Measurements from ENCODE around the gene YJEFN3. TPM values are rescaled to one million over a fixed set of nuclear protein-coding genes. Genes with fewer than 3 reads are reported as not detected.

The YJEFN3 gene
- polyA plus RNA-seq, 1 donor: 7.3 TPM

DNA sequence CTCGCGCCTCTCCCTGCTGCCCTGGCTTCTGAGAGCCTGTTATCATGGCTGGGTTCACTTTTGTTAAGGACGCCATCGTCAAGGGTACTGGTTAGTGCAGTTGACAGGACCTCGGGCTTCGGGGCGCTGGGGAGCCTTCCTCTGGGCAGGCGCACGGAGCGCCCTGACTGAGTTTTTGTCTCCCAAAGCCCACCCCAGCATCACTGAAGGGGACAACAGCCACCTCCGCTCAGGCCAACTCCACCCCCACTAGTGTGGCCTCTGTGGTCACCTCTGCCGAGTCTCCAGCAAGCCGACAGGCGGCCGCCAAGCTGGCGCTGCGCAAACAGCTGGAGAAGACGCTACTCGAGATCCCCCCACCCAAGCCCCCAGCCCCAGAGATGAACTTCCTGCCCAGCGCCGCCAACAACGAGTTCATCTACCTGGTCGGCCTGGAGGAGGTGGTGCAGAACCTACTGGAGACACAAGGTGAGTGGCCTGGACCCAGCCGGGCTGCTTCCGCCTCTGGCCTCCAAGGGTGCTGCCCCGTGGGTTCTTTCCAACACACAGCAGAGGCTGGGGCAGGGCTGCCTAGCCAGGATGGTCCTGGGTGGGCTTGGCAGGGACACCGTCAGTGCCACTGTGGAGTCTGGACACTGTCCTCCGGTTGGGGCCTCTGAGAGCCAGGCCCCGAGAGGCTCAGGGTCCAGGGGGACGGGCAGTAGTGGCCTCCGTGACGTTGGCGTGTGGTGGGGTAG, 30.3 kb upstream of the YJEFN3 start:
- no peak for DNase-seq

GRCh38 chr19:19499272-19499995, 29.3 kb upstream of the YJEFN3 start:
- DNase-seq: no peak

- DNase-seq: no peak
Measured at GRCh38 chr19:19500975-19501644, 27.6 kb upstream of the YJEFN3 start.

DNA sequence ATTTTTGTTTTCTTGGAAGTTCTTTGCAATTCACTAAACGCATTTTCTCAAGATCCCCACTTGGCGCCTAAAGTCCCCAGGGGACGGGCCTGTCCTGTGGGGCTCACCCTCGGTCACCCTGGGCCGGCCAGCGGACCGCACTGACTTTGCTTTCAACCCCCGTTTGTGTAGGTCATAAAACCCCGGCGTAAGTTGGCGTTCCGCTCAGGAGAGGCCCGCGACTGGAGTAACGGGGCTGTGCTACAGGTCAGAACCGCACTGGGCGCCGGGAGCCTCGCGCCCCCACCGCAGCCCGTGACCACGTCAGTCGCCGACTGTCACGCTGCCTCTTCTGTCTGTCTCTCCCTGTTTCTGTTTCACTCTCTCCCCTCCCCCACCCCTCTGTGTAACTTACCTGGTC, 26.9 kb upstream of the YJEFN3 start:
- no peak for DNase-seq

GRCh38 chr19:19502281-19502680, 26.4 kb upstream of the YJEFN3 start:
- no peak for DNase-seq

GRCh38 chr19:19502808-19503602, 25.7 kb upstream of the YJEFN3 start:
- no peak for DNase-seq

GRCh38 chr19:19504754-19505668, 23.7 kb upstream of the YJEFN3 start:
- no peak for DNase-seq

DNA sequence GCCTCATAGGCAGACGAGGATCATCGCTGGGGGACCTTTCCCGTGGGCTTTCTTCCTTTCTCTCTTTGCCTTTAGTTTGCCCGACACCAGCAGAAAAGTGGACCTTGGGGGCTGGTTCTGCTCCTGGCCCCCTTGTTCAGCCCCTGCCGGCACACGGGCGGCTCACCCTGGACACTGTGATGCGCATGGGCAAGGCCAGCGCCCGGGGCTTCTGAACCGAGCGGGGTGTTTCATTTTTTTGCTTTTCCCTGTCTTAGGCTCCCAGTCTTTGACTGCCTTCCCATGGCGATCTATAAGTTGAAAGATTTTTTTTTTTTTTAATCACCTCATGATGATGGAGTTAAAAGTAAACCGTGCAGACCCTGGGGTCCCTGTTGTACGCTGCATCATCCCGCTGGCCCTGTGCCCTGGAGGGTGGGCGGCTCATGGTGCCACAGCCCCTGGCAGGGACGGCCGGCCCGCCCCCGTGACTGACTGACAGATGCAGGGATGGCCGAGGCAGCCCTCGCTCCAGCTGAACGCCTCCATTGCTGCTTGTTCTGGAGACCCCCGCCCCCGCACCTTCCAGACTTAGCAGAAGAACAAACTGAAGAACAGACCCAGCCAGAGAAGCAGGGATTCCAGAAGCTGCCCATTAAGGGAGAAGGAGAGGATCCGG, 22.9 kb upstream of the YJEFN3 start:
- DNase-seq: no peak

- no peak for DNase-seq
Measured at GRCh38 chr19:19506592-19506991, 22.1 kb upstream of the YJEFN3 start.

GRCh38 chr19:19507354-19507753, 21.4 kb upstream of the YJEFN3 start:
- no peak for DNase-seq

DNA sequence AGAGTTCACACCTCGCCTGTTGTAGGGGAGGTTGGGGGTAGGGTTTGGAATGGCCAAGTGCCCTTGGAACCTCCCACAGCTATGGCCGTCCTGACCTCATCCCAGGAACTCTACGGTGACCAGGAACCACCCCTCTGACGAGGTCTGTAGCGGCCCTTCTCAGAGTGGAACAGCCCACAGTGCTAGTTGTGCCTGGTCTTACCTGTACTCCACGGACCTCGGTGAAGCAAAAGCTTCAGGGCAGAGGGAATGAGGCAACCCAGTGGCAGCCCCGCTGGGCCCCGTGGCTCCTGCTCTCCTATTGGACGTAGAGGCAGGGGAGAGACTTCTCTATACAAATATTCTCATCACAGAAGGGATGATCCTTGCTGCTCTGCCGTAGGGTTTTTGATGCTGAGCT, 20.5 kb upstream of the YJEFN3 start:
- no peak for DNase-seq

DNA sequence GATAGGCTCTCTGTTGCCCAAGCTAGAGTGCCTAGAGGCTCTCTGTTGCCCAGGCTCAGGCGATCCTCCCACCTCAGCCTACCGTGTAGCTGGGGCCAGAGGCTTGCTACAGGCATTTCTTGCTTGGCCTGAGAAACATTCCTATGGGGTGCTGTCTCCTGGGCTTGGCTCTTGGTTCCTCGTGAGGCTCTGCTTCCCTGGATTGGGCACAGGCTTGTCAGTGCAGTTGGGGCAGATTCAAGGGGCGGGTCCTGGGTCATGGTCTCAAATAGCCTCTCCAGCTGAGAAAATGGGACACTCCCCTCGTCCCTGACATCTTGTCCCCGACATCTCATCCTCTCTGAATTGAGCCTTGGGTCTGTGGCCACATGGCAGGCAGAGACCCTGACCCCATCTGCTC, 18.3 kb upstream of the YJEFN3 start:
- DNase-seq: no peak

- DNase-seq: no peak
Measured at GRCh38 chr19:19513682-19514081, 15.0 kb upstream of the YJEFN3 start.

DNA sequence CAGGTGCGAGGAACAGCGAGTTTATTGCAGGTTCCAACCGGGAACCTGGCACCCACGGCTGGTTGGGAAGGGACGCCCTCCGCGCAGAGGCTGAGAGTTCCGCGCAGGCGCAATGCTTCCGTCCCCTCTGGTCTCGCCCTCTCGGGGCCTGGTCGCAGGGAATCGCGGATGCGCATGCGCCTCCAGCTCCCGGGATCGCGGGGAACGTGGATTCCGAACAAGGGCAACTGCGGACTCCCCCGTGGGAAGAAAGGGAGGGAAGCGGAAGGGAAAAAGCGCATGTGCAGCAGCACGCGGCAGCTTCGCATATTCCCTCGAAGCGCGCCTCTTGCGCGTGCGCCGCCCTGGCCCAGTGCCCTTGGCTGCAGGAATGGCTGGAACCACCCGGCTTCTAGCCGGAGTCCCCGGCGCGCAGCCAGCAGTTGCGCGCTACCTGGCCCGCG, 14.5 kb upstream of the YJEFN3 start:
- peak; percentile 82 for DNase-seq

DNA sequence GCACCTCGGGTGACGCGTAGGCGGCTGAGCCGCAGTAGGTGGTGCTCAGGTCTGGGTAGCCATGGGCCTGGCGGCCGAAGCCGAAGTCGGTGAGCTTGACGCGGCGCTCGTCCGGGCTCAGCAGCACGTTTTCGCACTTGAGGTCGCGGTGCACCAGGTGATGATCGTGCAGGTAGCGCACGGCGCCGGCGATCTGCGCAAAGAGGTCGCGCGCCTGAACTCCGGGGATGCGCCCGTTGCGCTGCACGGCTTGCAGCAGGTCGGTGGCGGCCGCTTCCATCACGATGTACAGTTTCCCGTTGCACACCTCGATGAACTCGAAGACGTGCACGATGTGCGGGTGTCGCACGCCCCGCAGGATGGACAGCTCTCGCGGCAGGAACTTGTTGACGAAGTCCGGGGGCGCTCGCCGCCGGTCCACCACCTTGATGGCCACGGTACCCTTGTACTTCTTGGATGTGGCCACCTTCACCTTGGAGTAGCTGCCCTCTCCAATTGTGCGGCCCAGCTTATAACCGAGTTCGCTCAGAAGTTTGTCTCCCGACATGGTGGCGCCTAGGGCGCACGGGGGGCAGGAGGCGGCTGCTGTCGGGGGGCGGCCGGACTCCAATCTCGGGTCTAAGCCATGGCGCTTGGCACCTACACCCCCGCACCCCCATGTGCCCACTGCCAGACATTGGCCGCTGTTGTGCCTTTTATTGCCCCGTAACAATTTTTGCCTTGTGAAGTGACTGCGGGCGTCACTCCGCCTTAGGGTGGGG, 13.7 kb upstream of the YJEFN3 start, which contains the start of gene TSSK6:
TSSK6 (minus strand) TSS at position 668 of the 761 bp plus-strand sequence; CDS start at position 547, 121 bp downstream.
- no peak for DNase-seq

- DNase-seq: peak; percentile 95
Measured at GRCh38 chr19:19515642-19516519, 12.8 kb upstream of the YJEFN3 start, which contains the start of gene NDUFA13. Gene NDUFA13, plus strand, starts transcription at chr19:19516225. Its CDS starts 14 bp downstream, at chr19:19516239.

- no peak for DNase-seq
Measured at GRCh38 chr19:19517235-19517619, 11.5 kb upstream of the YJEFN3 start.

DNA sequence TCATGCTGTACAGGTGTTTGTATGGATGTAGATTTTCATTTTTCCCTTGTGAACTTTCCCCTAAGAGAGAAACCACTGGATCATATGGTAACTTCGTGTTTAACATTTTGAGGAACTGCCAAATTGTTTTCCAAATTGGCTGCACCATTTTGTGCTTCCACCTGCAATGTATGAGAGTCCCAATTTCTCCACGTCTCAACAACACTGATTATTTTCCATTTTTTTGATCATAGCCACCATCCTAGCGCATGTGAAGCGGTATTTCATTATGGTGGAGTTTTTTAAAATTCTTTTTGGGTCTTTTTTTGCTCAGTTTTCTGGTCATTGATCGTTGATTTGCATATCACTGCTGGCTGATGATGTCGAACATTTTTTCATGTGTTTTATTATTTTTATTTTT, 7.7 kb upstream of the YJEFN3 start:
- DNase-seq: no peak

- no peak for DNase-seq
Measured at GRCh38 chr19:19523177-19523576, 5.5 kb upstream of the YJEFN3 start.
